DOHH2 (cell line): Measurements from ENCODE around the gene GK2.

Experiments
- H3F3A ChIP-seq: fragments of 200-600 bp; sonication (generic), shearing (Covaris generic); 2 replicates; pipeline ENCODE4 v1.6.0; 2016; ENCODE audit warnings: antibody characterized with exemption, mild to moderate bottlenecking; ENCODE audit not compliant: control insufficient read depth, insufficient read depth
- H3K27ac ChIP-seq: fragments of 200-600 bp; sonication (generic); 2 replicates; pipeline ENCODE4 v1.5.1; 2014; ENCODE audit warnings: low read depth, mild to moderate bottlenecking, low read length, moderate library complexity
- H3K27me3 ChIP-seq: fragments of 200-600 bp; sonication (generic); 2 replicates; pipeline ENCODE4 v1.6.1; 2014; ENCODE audit warnings: mild to moderate bottlenecking, low read length, mixed read lengths; ENCODE audit not compliant: control insufficient read depth
- H3K36me3 ChIP-seq: fragments of 200-600 bp; sonication (generic); 2 replicates; pipeline ENCODE4 v1.6.1; 2014; ENCODE audit warnings: mild to moderate bottlenecking, low read length, moderate library complexity, mixed read lengths; ENCODE audit not compliant: control insufficient read depth
- H3K4me1 ChIP-seq: fragments of 200-600 bp; sonication (generic); 2 replicates; pipeline ENCODE4 v1.6.1; 2014; ENCODE audit warnings: mild to moderate bottlenecking, low read length, mixed read lengths; ENCODE audit not compliant: control insufficient read depth
- H3K4me2 ChIP-seq: fragments of 200-600 bp; sonication (generic); 2 replicates; pipeline ENCODE4 v1.6.0; 2014; ENCODE audit warnings: mild to moderate bottlenecking, low read length, moderate library complexity
- H3K4me3 ChIP-seq: fragments of 200-600 bp; sonication (generic); 2 replicates; pipeline ENCODE4 v1.5.1; 2014; ENCODE audit warnings: mild to moderate bottlenecking, low read length, mixed read lengths
- H3K79me2 ChIP-seq: fragments of 200-600 bp; sonication (generic); 2 replicates; pipeline ENCODE4 v1.6.1; 2014; ENCODE audit warnings: mild to moderate bottlenecking, low read length, mixed read lengths; ENCODE audit not compliant: control insufficient read depth
- H3K9me2 ChIP-seq: fragments of 200-600 bp; sonication (generic); replicated peaks from 2 replicates; pipeline ENCODE4 v1.6.1; 2014; ENCODE audit warnings: mild to moderate bottlenecking, low read length, mixed read lengths; ENCODE audit not compliant: control insufficient read depth
- H3K9me3 ChIP-seq: fragments of 200-600 bp; sonication (generic); 2 replicates; pipeline ENCODE4 v1.6.1; 2014; ENCODE audit warnings: antibody characterized with exemption, low read length, mixed read lengths; ENCODE audit not compliant: control insufficient read depth, insufficient read depth
- H4K20me1 ChIP-seq: fragments of 200-600 bp; sonication (generic); 2 replicates; pipeline ENCODE4 v1.6.0; 2014; ENCODE audit warnings: low read depth, mild to moderate bottlenecking, antibody characterized with exemption, low read length, moderate library complexity; ENCODE audit not compliant: control insufficient read depth, insufficient read depth
- EZH2phosphoT487 ChIP-seq: fragments of 200-600 bp; sonication (generic); IDR thresholded peaks from 2 replicates; pipeline ENCODE4 v1.6.1; 2017; ENCODE audit warnings: borderline replicate concordance, mild to moderate bottlenecking, antibody characterized with exemption, low read length, moderate library complexity, mixed read lengths
- TF ChIP-seq, protein P1 (sequence below): fragments of 200-600 bp; sonication (generic); IDR thresholded peaks from one replicate; pipeline ENCODE4 v1.5.1; 2014; ENCODE audit warnings: antibody characterized with exemption, mild to moderate bottlenecking, low read depth, low read length; ENCODE audit not compliant: poor library complexity, severe bottlenecking

Gene GK2

GRCh38 chr4:79370026-79370425 lies 38.0 kb downstream of the GK2 start:
- Histone ChIP-seq H3K4me1 (no peaks in the 10 kb centered on the region), H3K4me3 (no peak overlapping the region), H3K4me2 (no peak overlapping the region), H3K9me3 (no peaks in the 10 kb centered on the region), H3K36me3 (no peaks in the 10 kb centered on the region), H4K20me1 (no peaks in the 10 kb centered on the region), H3K27ac (no peak overlapping the region), H3K9me2 (no peaks in the 10 kb centered on the region), H3F3A (no peaks in the 10 kb centered on the region), H3K79me2 (no peaks in the 10 kb centered on the region), H3K27me3 (no peaks in the 10 kb centered on the region)
- TF ChIP-seq, protein P1, sequence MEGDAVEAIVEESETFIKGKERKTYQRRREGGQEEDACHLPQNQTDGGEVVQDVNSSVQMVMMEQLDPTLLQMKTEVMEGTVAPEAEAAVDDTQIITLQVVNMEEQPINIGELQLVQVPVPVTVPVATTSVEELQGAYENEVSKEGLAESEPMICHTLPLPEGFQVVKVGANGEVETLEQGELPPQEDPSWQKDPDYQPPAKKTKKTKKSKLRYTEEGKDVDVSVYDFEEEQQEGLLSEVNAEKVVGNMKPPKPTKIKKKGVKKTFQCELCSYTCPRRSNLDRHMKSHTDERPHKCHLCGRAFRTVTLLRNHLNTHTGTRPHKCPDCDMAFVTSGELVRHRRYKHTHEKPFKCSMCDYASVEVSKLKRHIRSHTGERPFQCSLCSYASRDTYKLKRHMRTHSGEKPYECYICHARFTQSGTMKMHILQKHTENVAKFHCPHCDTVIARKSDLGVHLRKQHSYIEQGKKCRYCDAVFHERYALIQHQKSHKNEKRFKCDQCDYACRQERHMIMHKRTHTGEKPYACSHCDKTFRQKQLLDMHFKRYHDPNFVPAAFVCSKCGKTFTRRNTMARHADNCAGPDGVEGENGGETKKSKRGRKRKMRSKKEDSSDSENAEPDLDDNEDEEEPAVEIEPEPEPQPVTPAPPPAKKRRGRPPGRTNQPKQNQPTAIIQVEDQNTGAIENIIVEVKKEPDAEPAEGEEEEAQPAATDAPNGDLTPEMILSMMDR: no peak
- no peak for TF ChIP-seq EZH2phosphoT487

DNA sequence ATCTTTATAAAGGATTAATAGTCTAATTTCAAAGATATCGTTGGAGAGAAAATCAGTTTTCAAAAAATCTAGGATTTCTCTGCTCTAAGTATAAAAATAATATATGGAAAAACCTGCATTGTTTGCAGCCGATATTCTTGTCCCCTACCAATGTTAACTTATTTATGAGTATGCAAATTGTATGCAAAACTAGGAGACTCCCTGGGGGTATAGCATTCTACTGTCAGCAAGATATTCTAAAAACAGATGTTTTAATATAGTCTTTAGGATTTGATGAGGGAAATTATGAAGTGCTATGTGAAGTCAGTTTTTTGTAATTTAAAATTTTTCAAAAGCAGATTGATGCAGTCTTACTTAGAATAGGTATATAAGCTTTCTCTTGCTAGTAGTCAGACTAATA lies 40.9 kb downstream of the GK2 start:
- Histone ChIP-seq H3K36me3 (no peaks in the 10 kb centered on the region), H3K9me3 (no peaks in the 10 kb centered on the region), H3K27me3 (no peaks in the 10 kb centered on the region), H3K79me2 (no peaks in the 10 kb centered on the region), H3K4me2 (no peak overlapping the region), H3K9me2 (no peaks in the 10 kb centered on the region), H3K4me3 (no peak overlapping the region), H3K27ac (no peak overlapping the region), H3F3A (no peaks in the 10 kb centered on the region), H4K20me1 (no peaks in the 10 kb centered on the region), H3K4me1 (no peaks in the 10 kb centered on the region)
- TF ChIP-seq, protein P1: no peak
- TF ChIP-seq EZH2phosphoT487: no peak

GRCh38 chr4:79366422-79366821 lies 41.6 kb downstream of the GK2 start:
- H3K4me3 ChIP-seq: no peak overlapping the region
- no peaks in the 10 kb centered on the region for H3K9me3 ChIP-seq
- TF ChIP-seq, protein P1: no peak
- TF ChIP-seq EZH2phosphoT487: no peak
- H3K27me3 ChIP-seq: no peaks in the 10 kb centered on the region
- H3K27ac ChIP-seq: no peak overlapping the region
- no peaks in the 10 kb centered on the region for H4K20me1 ChIP-seq
- H3K79me2 ChIP-seq: no peaks in the 10 kb centered on the region
- no peaks in the 10 kb centered on the region for H3K9me2 ChIP-seq
- no peaks in the 10 kb centered on the region for H3K36me3 ChIP-seq
- H3K4me1 ChIP-seq: no peaks in the 10 kb centered on the region
- no peaks in the 10 kb centered on the region for H3F3A ChIP-seq
- H3K4me2 ChIP-seq: no peak overlapping the region

DNA sequence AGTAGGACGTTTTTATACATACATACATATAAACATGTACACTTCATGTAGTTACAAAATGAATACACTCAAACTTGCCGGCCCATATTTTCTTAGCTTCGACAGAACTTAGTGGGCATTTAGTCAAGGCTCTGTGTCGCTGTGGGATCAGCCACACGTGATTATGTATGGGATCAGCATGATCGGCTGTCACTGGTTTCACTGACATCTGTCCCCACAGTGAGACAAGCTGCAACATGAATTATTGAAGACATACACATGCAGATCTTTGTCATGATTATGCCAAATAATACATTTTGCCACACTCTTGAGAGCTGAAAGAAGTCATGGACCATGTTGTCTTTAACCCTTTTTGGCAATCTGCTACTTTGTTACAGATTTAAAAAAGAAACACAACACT lies 44.0 kb downstream of the GK2 start:
- no peaks in the 10 kb centered on the region for H3K79me2 ChIP-seq
- H3K4me3 ChIP-seq: no peak overlapping the region
- no peaks in the 10 kb centered on the region for H3K27me3 ChIP-seq
- H4K20me1 ChIP-seq: no peaks in the 10 kb centered on the region
- no peaks in the 10 kb centered on the region for H3K9me2 ChIP-seq
- no peaks in the 10 kb centered on the region for H3F3A ChIP-seq
- no peak overlapping the region for H3K4me2 ChIP-seq
- TF ChIP-seq EZH2phosphoT487: no peak
- TF ChIP-seq, protein P1: no peak
- no peaks in the 10 kb centered on the region for H3K36me3 ChIP-seq
- H3K9me3 ChIP-seq: no peaks in the 10 kb centered on the region
- H3K27ac ChIP-seq: no peak overlapping the region
- no peaks in the 10 kb centered on the region for H3K4me1 ChIP-seq
